ENCODE results near the gene DISP3. TPM values are rescaled to one million over a fixed set of nuclear protein-coding genes. Genes with fewer than 3 reads are reported as not detected.

Gene DISP3
- polyA plus RNA-seq, 1 of the 3 experiments (the other 2 are of a cell fraction), result 0.08 TPM

DNA sequence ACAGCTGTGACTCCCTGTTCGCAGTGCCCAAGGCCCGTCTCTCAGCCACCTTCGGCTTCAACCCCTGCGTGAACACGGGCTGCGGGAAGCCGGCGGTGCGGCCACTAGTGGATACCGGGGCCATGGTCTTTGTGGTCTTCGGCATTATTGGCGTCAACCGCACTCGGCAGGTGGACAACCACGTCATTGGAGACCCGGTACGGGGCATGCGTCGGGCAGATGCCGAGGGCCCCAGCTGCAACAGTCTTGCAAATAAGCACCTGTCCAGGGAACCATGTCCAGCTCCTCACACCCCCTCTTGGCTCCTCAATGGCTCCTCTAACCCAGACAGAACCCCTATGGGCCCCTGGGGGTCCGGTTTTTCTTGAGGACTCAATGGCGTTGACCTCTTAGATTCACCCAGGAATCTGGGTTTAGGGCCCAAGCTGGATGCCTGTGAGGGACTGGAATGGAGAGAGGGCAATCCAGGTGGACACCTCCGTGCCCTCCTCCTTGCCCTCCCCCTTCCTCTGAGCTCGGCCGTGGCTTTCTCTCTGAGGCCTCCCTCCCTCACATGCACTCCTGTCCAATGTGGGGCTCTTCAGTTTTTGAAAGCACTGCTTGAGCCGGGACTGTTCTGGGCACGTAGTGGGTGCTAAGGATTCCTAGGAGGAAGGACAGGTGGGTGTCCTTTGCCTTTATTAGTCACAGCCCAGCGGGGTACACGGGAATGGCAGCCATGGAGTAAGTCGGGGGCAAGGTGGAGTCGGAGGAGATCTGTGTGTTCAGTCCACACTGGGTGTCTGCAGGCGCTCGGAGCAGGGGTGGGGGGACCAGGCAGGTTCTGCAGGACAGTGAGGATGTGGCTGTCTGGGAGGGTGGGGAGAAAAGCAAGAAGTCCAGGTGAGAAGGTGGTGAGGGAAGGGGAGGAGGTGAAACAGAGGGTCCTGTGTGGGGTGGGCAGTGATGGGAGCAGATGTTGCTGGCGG, 51.1 kb downstream of the DISP3 start:
- Histone ChIP-seq H3K4me2 (no peak overlapping the region), H3K4me1 (ENCODE audit: control insufficient read depth in 1 of 2, insufficient read depth in 2 of 2, low read depth in 1 of 2, low read length in 1 of 2) (no peaks in the 10 kb centered on the region), H3K79me2 (ENCODE audit: insufficient read depth) (no peaks in the 10 kb centered on the region), H3F3A (replicated peaks; ENCODE audit: insufficient read depth) (no peaks in the 10 kb centered on the region), H3K9me2 (no peaks in the 10 kb centered on the region), H2AFZ (ENCODE audit: low read depth) (no peak overlapping the region), H3K27ac (ENCODE audit: low read depth in 2 of 2, low read length in 1 of 2) (no peak overlapping the region), H3K27me3 (ENCODE audit: insufficient read depth) (no peaks in the 10 kb centered on the region), H3K9me3 (no peaks in the 10 kb centered on the region), H3K9ac (no peak overlapping the region), H3K36me3 (replicated peaks in 1 of 2; ENCODE audit: control insufficient read depth in 1 of 2, insufficient read depth in 2 of 2, low read length in 1 of 2) (no peaks in the 10 kb centered on the region), H3K4me3 (ENCODE audit: low read depth in 2 of 2, low read length in 1 of 2) (no peak overlapping the region), H4K20me1 (ENCODE audit: insufficient read depth) (no peaks in the 10 kb centered on the region)
- CTCF ChIA-PET, result interaction anchor here (0.6 kb wide), 1 partner anchor 181 kb away, joined by 3 read pairs; no protein-coding TSS in a partner anchor
- POLR2A ChIA-PET, result no interaction called here
- no peak for DNase-seq
- 54% methylated on average over 24 of the region's 34 CpGs for WGBS (ENCODE audit: low lambda C conversion rate)
- TF ChIP-seq, protein P1, sequence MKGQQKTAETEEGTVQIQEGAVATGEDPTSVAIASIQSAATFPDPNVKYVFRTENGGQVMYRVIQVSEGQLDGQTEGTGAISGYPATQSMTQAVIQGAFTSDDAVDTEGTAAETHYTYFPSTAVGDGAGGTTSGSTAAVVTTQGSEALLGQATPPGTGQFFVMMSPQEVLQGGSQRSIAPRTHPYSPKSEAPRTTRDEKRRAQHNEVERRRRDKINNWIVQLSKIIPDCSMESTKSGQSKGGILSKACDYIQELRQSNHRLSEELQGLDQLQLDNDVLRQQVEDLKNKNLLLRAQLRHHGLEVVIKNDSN (IDR thresholded peaks at IDR 0.05; ENCODE audit: borderline replicate concordance, low read depth), result no peak

DNA sequence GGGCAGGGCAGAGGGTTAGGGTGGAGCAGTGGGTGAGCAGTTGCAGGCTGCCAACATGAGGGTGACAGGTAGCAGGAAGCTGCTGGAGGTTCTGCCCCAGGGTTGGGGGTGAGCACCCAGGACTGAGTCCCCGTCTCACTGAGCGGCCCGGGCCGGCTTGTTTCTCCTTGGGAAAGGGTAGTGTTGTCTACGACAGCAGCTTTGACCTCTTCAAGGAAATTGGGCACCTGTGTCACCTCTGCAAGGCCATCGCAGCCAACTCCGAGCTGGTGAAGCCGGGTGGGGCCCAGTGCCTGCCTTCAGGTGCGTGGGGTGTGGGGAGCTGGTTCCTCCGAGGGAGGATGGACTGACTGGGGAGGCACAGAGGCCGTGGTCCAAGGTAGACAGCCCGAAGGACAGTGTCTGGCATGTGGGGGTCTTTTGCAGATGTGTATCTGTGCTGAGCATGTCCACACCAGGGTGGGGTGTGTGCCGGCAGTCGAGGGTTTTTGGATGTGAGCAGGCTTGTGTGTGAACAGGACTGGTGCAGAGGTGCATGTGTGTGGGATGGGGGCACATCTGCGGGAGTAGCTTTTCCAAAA, 51.9 kb downstream of the DISP3 start:
- Histone ChIP-seq H3K4me2 (no peak overlapping the region), H3F3A (replicated peaks; ENCODE audit: insufficient read depth) (no peaks in the 10 kb centered on the region), H3K9ac (no peak overlapping the region), H3K4me3 (ENCODE audit: low read depth in 2 of 2, low read length in 1 of 2) (no peak overlapping the region), H3K27me3 (ENCODE audit: insufficient read depth) (no peaks in the 10 kb centered on the region), H3K4me1 (ENCODE audit: control insufficient read depth in 1 of 2, insufficient read depth in 2 of 2, low read depth in 1 of 2, low read length in 1 of 2) (no peaks in the 10 kb centered on the region), H3K9me3 (no peaks in the 10 kb centered on the region), H4K20me1 (ENCODE audit: insufficient read depth) (no peaks in the 10 kb centered on the region), H3K27ac (ENCODE audit: low read depth in 2 of 2, low read length in 1 of 2) (no peak overlapping the region), H3K9me2 (no peaks in the 10 kb centered on the region), H3K79me2 (ENCODE audit: insufficient read depth) (no peaks in the 10 kb centered on the region), H2AFZ (ENCODE audit: low read depth) (no peak overlapping the region), H3K36me3 (replicated peaks in 1 of 2; ENCODE audit: control insufficient read depth in 1 of 2, insufficient read depth in 2 of 2, low read length in 1 of 2) (no peaks in the 10 kb centered on the region)
- TF ChIP-seq RXRA (IDR thresholded peaks at IDR 0.05; ENCODE audit: borderline replicate concordance, low read depth), result no peak
- no peak for TF ChIP-seq TAF1 (IDR thresholded peaks at IDR 0.05; ENCODE audit: borderline replicate concordance, low read depth, low read length)
- TF ChIP-seq, protein P2, sequence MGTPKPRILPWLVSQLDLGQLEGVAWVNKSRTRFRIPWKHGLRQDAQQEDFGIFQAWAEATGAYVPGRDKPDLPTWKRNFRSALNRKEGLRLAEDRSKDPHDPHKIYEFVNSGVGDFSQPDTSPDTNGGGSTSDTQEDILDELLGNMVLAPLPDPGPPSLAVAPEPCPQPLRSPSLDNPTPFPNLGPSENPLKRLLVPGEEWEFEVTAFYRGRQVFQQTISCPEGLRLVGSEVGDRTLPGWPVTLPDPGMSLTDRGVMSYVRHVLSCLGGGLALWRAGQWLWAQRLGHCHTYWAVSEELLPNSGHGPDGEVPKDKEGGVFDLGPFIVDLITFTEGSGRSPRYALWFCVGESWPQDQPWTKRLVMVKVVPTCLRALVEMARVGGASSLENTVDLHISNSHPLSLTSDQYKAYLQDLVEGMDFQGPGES (IDR thresholded peaks at IDR 0.05; ENCODE audit: low read depth, low read length), result no peak
- ChIA-PET POLR2A (no interaction called here), CTCF (interaction anchor here (1.3 kb wide), 1 partner anchor 23 kb away, joined by 3 read pairs; no protein-coding TSS in a partner anchor)
- no peak for DNase-seq
- 46% methylated on average over 10 of the region's 15 CpGs for WGBS (ENCODE audit: low lambda C conversion rate)

DNA sequence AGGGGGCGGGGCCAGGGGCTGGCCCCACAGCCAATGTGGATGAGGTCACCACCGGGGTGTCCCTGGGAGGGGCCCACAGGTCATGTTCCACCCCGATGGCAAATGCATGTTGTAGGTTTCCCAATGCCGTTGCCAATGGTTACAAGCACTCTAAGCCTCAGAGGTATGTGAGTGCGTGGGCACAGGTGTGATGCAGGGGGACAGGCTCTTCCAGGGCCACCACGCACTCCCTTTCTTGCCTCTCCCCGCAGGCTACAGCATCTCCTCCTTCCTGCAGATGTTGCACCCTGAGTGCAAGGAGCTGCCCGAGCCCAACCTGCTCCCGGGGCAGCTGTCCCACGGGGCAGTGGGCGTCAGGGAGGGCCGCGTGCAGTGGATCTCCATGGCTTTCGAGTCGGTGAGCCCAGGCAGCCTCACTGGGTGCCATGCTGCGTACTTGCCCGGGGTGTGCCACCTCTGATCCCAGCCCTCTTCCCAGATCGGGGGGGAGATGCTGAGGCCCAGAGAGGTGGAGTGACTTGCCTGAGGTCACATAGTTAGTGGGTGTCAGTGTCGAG, 52.4 kb downstream of the DISP3 start:
- Histone ChIP-seq H3K79me2 (ENCODE audit: insufficient read depth) (no peaks in the 10 kb centered on the region), H2AFZ (ENCODE audit: low read depth) (no peak overlapping the region), H3F3A (replicated peaks; ENCODE audit: insufficient read depth) (no peaks in the 10 kb centered on the region), H4K20me1 (ENCODE audit: insufficient read depth) (no peaks in the 10 kb centered on the region), H3K9me3 (no peaks in the 10 kb centered on the region), H3K9me2 (no peaks in the 10 kb centered on the region), H3K27ac (ENCODE audit: low read depth in 2 of 2, low read length in 1 of 2) (no peak overlapping the region), H3K27me3 (ENCODE audit: insufficient read depth) (no peaks in the 10 kb centered on the region), H3K36me3 (replicated peaks in 1 of 2; ENCODE audit: control insufficient read depth in 1 of 2, insufficient read depth in 2 of 2, low read length in 1 of 2) (no peaks in the 10 kb centered on the region), H3K4me2 (no peak overlapping the region), H3K4me1 (ENCODE audit: control insufficient read depth in 1 of 2, insufficient read depth in 2 of 2, low read depth in 1 of 2, low read length in 1 of 2) (no peaks in the 10 kb centered on the region), H3K9ac (no peak overlapping the region), H3K4me3 (ENCODE audit: low read depth in 2 of 2, low read length in 1 of 2) (no peak overlapping the region)
- DNase-seq, result no peak
- ChIA-PET POLR2A (no interaction called here), CTCF (interaction anchor here (1.3 to 2.1 kb wide), 2 partner anchors 24 to 114 kb away, joined by 3 to 4 read pairs; no protein-coding TSS in a partner anchor)
- 78% methylated on average over 6 of the region's 19 CpGs for WGBS (ENCODE audit: low lambda C conversion rate)
- TF ChIP-seq RAD21 (IDR thresholded peaks at IDR 0.05; ENCODE audit: low read length), result no peak
- TF ChIP-seq RXRA (IDR thresholded peaks at IDR 0.05; ENCODE audit: borderline replicate concordance, low read depth), result no peak
- TF ChIP-seq USF2 (IDR thresholded peaks at IDR 0.05; ENCODE audit: borderline replicate concordance, low read depth, low read length), result no peak
- TF ChIP-seq FOXJ3 (CRISPR knock-in tag; IDR thresholded peaks at IDR 0.05), result no peak
- no peak for TF ChIP-seq TAF1 (IDR thresholded peaks at IDR 0.05; ENCODE audit: borderline replicate concordance, low read depth, low read length)
- TF ChIP-seq SMC3 (IDR thresholded peaks at IDR 0.05; ENCODE audit: low read depth, low read length), result no peak
- TF ChIP-seq RFX5 (IDR thresholded peaks at IDR 0.05; ENCODE audit: low read length), result no peak
